Superior temporal gyrus (tissue), 1 donor: ENCODE data around the gene TAS2R50.
A peak's percentile ranks its signal among the peaks of the same experiment; 100 is the strongest.

Experiments used
- DNase-seq: peaks from one replicate; pipeline ENCODE4 v3.0.0-alpha.2; 2016; ENCODE audit errors: extremely low spot score

Gene TAS2R50

GRCh38 chr12:10952645-10953044 is 34.1 kb downstream of the TAS2R50 start:
- peak; percentile 57 for DNase-seq

GRCh38 chr12:10943167-10943566 is 43.5 kb downstream of the TAS2R50 start:
- no peak for DNase-seq

GRCh38 chr12:10941916-10942607 is 44.6 kb downstream of the TAS2R50 start:
- no peak for DNase-seq

GRCh38 chr12:10941369-10941768 is 45.3 kb downstream of the TAS2R50 start:
- DNase-seq = no peak

- DNase-seq = no peak
These were observed 46.3 kb downstream of the TAS2R50 start for GRCh38 chr12:10940389-10940788.

GRCh38 chr12:10939163-10939562 is 47.5 kb downstream of the TAS2R50 start, which contains the start of gene TAS2R14:
Gene TAS2R14, minus strand, starts transcription at chr12:10939263. Its CDS starts 56 bp downstream, at chr12:10939207.
- DNase-seq = no peak

- DNase-seq = no peak
These were observed 50.2 kb downstream of the TAS2R50 start for GRCh38 chr12:10936506-10936905.
